RPMI8226 (cell line): ENCODE data around the gene SRPK3.
"Not testable (repeated sequence)": the region's sequence is repeated elsewhere in the genome, so short reads cannot be mapped to it uniquely, and the experiment has no call there.

ENCODE experiments used
- DNase-seq: peaks from one replicate; pipeline ENCODE4 v3.0.0-alpha.2; 2015

SRPK3 gene

DNA sequence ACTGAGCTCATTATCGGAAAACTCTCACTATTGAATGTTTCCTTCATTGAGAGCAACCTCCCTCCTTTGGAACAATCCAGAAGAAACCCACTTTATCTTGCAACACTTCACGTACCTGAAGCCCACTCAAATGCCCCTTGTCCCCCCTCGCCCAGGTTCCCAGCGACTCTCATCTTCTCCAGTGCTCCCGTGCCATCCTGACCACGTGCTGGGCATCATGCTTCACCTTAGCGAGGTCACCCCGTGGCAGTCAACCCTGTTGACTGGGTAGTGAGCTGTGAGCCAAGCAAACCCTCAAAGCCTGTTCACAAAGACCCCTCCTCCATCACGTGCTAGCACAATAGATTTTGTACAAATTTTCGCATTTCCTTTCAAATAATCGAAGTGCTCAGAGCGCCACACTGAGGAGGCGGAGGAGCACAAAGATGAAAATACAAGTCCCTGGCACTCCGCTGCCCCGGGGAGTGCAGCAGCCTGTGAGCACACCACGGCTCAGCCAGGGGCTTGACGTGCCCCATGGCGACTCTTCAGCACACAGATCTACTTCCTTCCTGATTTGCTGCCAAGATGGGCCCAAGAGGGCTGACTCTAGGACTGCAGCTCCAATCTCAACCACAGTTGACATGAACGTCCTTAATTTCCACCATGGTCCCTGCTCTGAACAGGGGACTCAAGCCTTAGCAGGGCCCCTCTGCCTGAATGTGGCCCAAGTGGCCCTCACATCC lies 33.9 kb downstream of the SRPK3 start:
- DNase-seq: peak; percentile 32

DNA sequence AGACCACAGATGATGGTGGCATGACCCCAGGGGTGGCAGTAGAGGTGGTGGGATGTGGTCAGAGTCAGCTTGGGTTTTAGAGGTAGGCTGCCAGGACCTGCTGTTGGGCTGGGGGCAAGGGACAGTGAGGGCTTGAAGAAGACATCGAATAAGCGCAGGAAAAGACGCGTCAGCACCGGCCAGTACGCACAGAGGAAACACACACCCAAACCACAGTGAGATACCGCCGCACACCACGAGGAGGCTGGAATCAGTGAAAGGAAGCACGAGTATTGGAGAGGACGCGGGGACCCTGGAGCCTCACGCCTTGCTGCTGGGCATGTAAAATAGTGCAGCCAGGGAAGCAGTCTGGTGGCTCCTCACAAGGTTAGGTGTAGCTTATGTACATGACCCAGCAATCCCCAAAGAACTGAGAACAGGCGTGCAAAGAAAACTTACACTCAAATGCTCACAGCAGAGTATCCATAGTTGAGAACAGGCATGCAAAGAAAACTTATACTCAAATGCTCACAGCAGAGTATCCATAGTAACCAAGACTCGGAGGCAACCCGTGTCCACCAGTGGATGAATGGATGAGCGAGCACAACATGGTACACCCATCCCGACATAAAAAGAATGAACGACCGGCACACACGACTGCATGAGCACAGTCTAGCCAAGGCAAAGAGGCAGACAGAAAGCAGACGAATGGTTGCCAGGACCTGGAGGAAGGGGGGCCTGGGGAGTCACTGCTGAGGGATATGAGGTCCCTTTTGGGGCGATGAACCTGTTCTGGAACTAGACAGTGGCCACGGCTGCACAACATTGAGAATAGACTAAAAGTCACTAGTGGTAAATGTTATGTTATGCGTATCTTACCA lies 36.2 kb downstream of the SRPK3 start:
- peak; percentile 51 for DNase-seq

DNA sequence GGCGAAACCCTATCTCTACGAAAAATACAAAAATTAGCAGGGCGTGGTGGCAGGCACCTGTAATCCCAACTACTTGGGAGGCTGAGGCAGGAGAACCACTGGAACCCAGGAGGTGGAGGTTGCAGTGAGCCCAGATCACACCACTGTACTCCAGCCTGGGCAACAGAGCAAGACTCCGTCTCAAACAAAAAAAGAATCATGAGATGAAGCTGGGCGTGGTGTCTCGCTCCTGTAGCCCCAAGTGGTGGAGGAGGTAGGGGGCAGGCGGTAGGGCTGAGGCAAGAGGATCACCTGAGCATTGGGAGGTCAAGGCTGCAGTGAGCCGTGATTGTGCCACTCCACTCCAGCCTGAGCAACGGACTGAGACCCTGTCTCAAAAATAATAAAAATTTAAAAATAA lies 37.2 kb downstream of the SRPK3 start:
- DNase-seq: not testable (repeated sequence)

DNA sequence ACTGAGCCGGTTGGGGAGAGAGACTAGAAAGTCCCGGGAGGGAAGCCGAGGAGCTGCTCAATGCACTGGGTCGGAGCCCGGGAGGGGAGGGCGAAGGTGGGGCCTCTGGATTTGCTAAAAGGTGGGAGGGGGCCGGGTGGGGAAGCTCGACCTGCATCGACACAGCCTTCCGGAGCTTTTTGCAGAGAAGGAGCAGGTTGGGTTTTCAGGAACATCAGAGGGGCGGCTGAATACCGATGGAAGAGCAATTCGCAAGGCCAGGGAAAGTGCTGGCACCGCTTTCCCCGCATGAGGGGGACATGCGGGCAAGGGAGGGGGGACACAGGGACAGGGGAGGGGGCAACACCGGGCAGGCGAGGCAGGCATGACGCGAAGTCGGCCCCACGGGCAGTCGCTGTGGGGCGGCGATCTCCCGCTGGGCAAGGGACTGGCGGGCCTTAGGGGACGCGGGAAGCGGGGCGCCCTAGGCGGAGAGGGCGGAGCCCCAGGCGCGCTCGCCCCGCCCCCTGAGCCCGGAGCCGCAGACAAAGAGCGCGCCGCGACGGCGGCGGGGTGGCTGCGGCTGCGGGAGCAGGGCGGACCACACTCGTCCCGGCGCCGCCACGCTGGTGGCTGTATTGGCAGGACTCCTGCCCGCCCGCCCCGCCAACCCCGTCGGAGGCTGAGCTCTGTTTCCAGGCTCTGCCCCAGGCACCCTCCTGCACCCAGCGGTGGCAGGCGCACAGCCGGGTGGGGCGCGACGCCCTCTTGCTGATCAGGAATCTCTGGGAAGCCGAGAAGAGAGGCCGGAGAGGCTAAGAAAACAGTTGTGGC lies 37.9 kb downstream of the SRPK3 start:
- DNase-seq: peak; percentile 41

DNA sequence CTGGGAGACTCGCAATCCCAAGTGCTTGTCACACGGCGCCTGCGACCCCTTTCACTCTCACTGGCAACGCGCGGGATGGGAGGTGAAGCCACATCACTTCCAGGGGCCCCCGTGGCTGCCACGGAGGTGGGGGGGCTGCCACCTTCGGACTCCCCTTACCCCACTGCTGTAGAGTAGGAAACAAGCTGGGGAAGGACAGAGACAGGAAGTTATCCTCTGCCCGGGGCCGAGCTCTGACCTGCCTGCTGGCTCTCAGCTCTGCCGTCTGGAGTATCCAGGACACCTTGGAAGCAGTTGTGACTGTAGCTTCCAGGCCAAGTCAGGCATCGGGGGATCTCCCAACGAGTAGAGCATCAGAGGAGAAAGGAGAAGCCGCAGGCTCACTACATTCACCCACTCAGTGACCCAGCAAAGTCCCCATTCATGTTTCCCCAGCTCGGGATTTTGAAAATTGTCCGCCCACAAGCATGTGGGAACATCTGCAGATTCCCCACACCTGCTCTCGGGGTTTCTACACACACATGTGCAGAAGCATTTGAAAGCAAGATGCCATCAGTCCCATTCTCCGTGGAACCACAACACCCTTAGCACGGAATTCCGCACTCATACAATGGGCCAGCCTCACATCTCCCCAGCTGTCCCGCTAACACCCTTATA lies 38.7 kb downstream of the SRPK3 start:
- DNase-seq: no peak

DNA sequence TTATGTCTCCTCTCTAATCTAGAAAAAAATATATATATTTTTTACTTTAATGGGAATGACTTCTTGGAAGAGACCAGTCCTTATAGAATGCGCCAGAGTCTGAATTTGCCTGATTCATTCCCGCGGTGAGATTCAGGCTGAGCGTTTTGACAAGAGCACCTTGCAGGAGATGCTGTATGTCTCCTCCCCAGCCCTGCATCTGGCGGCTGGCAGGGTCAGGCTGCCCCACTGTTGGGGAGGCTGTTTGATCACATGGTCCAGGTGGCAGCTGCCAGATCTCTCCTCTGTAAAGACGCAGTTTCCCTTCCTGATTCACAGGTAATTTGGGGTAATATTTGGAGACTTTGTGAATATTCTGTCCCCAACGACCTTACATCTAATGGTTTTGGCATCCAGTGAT lies 39.8 kb downstream of the SRPK3 start:
- DNase-seq: peak; percentile 58

DNA sequence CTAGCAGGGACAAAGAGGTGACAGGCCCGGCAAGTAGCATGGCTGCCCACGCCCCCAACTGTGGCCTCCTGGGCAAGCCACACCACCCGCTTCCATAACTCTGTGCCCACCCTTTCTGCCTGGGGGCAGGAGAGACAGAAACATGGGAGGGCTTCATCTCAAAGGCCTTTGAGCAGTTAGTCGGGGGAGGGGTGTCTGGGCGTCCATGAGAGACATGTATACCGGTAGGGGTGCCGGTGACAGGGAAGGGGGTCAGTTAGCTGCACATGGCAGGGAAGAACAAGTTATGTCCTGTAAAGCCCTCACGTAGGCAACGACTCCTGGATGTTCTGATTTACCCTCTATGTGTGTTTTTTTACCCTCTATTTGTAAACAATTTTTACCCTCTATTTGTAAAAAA lies 40.2 kb downstream of the SRPK3 start:
- DNase-seq: no peak

DNA sequence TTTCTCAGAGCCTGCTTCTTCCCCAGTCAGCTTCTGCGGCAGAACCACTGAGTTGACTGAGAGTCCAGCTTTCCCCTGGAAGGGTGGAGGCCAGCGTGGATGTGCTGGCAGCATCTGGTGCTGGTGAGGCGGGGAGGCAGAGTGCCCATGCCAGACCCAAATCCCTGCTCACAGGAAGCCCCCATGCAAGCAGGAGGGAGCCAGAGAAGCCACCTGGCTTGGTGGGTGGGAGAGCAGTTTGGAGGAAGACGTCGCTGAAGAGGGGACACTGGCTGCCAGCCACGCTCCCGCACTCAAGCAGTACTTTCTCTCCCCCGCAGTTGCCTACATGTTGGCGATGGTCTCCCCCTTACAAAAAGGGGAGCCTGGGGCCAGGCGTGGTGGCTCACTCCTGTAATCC lies 43.5 kb downstream of the SRPK3 start:
- DNase-seq: no peak

DNA sequence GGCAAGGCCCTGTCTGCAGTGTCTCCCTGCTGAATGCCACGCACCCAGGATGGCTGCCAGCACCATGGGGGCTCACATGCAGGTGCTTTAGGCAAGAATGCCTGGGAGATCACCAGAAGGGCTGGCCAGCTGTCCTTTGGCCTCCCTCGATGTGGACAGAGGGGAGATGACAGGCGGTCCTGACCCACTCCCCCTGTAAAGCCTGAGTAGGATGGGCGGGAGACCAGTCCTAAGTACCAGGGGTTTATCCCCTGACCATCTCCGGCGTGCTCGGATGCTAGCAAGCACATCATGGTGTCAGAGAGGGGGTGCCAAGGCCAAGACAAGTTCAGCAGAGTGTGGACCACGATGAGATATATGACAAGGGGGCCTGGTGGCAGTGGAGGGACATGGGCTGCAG lies 44.2 kb downstream of the SRPK3 start:
- no peak for DNase-seq

DNA sequence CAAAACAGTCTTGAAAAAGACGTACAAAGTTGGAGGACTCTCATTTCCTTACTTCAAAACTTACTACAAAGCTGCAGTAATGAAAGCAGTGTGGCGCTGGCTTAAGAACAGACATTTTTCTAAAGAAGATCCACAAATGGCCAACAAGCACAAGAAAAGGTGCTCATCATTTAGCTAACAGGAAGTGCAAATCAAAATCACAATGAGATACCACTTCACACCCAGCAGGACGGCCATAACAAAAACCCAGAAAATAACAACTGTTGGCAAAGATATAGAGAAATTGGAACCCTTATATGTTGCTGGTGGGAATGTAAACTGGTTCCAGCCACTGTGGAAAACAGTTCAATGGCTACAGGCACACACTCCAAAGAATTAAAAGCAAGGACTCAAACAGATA lies 46.2 kb downstream of the SRPK3 start:
- DNase-seq: no peak

DNA sequence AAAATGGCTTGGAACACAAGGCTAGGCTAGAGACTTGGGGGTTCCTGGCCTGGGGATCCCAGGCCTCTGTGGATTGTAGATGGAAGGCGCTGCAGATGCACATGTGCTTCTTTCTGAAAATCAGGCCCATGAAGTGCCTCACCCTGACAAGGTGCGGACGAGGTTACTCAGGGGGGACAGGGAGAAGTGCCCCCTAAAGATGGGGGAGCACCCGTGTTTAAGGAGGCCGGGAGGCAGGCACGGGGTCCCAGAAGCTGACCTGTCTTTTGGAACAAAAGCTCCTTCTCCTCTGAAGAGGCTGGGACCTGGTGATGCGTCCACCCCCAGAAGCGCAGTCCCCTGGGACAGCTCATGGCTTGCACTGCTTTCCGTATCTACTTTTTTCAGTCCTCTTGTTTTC lies 47.1 kb downstream of the SRPK3 start:
- no peak for DNase-seq

DNA sequence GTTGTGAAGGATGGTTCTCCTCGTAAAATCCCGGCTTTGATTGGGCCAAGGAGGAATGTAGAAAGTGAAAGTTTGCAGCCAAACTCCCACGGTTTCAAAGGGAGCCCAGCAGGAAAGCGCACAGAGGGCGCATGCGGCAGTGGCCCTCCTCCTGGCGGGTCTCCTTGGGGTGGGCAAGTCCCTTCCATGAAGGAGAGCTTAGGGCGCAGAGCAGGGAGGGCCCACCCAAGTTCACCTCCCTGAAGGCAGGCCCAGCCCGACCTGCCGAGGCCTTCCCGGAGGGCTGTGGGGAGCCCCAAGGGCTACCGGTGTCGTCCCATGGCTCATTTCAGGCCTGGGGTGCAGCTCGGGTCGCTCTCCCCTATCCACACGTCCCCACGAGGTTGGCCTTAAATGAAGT lies 47.5 kb downstream of the SRPK3 start:
- no peak for DNase-seq

DNA sequence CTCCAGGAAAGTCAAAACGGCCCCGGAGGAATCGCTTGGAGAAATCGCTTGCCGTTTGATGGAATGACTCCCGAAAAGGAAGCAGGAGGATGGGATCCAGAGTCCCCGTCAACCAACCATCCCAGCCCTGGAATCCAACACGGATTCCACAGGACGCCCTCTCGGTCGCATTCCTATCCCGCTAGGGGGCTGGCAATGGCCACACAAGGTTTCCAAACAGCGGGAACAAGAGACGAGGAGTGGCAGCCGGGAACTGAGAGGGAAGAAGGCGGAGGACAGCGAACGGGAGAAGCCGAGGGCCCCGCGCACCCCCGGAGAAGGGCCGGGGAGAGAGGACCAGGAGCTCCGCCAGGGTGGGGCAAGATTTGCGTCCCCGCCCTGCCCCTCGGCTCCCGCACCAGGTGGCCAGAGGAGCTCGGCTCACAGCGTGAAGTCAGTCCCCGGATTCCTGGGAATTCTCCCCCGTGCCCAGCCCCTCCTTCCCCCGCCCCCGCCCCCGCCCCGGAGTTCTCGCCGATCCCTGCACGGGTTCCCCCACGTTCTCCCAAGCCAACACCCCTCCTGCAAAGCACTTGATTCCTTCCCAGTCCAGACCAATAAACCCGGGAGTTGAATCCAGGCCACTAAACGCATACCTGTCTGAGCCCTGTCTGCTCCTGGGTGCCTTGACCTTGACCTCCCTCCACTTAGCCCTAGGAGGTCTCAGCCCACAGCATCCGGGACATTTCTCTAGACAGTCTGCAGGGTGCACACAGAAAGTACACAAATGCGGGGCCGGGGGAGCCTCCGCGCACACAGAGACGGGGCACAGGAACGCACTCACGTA lies 48.1 kb downstream of the SRPK3 start:
- DNase-seq: no peak

DNA sequence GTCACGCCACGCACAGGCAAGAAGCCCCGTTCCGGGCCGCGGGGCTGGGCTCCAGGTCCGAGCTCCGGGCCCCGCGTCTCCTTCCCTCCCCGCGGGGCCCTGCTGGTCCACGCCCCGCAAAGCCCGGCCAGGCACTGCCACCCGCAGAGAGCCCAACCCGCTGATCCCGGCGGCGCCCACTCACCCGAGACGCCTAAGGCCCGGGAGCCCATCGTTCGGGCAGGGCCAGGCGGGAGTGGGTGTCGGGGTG lies 48.6 kb downstream of the SRPK3 start:
- DNase-seq: no peak

DNA sequence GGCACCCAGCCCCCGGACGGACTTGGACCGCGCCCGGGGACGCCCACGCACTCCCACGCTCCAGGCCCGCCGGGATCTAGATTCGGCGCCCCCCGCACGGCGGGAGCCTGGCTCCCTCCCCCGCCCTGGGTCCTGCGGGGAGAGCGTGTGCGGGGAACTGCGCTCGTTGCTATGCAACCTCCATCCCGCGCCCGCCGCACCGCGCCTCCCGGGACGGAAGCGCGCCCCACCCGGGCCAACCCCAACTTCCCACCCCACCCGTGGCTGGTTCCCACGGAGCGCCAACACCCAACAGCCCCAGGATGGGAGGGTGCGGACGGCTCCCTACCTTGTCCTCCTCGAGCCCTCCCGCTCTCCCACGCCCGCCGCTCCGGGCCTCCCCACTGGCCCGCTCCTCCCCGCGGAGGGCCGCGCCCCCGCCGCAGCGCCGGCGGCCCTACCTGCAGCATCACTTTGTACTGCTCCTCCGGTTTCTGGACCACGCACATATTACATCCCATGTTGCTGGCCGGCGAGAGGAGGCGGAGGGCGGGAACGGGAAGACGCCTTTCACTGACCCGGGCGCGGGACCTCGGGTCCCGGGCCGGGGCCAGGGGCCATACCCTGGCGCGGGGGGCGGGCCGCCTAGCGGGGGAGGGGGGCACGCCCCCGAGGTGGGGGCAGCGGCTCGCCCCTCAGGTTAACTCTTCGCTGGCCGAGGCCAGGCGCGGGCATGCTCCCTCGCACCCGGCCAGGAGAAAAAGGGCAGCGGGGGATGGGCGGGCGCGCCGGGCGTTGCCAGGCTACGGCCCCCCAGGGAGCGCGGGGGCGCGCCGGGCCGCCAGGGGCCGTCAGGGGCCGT lies 49.2 kb downstream of the SRPK3 start, which contains the start of gene PDZD4:
Gene PDZD4, minus strand, starts transcription at position 746 of the 841 bp plus-strand sequence. Its CDS starts 246 bp downstream, at position 500.
- DNase-seq: no peak

DNA sequence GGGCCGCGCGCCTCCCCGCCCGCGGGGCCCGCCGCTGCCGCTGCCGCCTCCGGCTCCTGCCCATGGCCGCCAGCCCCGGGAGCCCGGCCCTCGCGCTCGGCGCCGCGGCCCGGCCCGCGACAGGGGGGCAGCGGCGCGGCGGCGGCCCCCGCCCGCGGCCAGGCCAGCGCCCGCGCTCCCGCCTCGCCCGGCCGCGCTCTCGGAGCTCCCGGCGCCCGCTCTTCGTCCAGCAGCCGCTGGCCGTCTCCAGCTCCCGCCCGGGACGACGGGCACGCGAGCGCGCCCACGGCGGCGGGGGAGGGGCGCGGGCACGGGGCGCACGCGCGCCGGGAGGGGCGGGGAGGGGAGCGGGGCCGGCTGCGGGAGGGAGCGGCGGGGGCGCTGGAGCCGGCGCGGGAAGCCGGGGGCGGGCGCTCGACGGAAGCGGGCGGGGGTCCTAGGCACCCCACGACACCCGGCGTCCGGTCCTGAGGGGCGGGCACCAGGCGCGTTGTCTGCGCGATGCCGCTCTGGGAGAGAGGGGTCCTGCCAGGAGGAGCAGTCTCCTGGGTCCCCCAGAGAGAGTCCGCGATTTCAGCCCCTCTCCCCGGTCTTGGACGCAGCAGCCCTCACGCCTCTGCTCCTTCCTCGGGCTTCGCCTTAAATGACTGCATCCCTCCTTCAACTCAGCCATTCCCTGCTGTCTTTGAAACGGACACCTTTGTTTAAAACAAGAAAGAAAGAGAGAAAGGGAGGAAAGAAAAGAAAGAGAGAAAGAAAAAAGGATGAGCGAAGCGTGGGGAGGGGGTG lies 50.0 kb downstream of the SRPK3 start:
- no peak for DNase-seq

DNA sequence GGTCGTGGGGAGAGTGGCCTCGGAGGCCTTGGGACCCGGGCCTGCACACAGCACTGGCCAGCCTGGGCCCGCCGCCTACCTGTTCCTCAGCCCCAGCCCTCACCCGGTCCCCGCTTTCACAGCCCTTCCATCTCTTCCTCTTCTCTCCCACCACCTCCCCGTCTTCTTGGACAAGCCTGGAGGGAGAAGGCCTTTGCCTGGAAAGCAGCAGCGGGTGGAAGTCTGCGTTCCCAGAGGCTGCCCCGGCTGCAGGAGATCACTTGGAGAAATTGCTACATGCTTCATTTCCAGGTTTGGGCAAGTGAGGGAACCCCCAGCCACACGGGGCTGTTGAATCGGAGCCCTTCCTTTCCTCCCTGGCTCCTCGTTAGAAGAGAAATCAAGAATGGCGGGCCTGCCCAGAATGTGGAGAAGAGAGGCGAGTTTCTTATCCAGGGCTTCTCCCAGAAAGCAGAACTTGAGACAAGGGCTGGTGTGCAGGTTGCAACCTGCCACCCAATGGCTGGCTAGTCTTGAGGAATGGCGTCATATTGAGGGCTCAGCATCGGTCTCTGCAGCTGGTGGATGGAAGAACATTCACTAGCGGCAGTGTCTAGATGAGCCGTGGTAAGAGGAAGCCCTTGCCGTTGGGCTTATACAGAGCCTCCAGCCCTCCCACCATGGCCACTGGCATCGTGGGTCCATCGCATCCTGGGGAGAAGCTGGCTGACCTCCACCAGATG lies 50.7 kb downstream of the SRPK3 start:
- no peak for DNase-seq

DNA sequence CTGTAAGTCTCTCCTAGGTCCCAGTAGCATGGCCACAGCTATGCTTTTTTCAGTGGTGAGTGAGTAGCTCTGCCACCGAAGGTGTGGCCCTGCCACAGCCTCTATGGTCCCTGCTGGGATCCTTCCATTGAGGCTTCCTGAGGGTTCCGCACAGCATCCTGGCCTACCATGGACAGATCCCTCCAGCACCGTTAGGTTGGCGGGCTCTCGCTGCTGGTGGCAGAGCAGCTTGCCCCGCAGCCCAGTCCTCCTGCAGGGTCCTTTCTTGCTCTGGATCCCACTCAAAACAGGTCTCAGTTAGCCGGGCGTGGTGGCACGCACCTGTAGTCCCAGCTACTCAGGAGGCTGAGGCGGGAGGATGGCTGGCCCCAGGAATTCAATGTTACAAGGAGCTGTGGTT lies 51.9 kb downstream of the SRPK3 start:
- DNase-seq: no peak
